HG03103 (cell line): Measurements from ENCODE around the gene SEBOX.
A peak's percentile ranks its signal among the peaks of the same experiment; 100 is the strongest.
"Not testable (repeated sequence)": the region's sequence is repeated elsewhere in the genome, so short reads cannot be mapped to it uniquely, and the experiment has no call there.

ENCODE experiments used
- ATAC-seq: cut with Tn5 transposase; IDR thresholded peaks from one replicate; pipeline ENCODE4 v1.9.1; 2021; ENCODE audit warnings: low read depth; ENCODE audit not compliant: unreplicated experiment

SEBOX gene

GRCh38 chr17:28342313-28342712, 22.7 kb downstream of the SEBOX start:
- ATAC-seq: no peak

DNA sequence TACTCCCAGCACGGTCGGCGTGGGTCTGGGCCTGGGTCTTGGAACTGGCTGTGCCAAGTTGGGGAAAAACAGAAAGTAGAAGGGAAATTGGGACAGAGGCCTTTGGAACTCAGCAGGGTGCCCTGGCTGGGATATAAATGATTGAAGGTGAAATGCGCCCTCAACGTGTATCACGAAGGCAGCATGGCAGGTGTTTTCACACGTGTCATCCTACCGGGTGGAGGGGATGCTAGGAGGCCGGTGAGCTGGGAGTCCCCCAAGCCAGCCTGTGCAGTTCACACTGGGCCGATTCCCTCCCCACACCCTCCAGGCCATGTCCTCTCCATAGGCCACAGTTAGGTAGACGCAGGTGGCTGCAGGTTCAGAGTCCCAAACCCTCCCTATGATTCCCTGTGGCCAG, 23.5 kb downstream of the SEBOX start:
- no peak for ATAC-seq

- ATAC-seq: no peak
Measured at GRCh38 chr17:28340374-28340773, 24.6 kb downstream of the SEBOX start.

- no peak for ATAC-seq
Measured at GRCh38 chr17:28339431-28339830, 25.6 kb downstream of the SEBOX start.

DNA sequence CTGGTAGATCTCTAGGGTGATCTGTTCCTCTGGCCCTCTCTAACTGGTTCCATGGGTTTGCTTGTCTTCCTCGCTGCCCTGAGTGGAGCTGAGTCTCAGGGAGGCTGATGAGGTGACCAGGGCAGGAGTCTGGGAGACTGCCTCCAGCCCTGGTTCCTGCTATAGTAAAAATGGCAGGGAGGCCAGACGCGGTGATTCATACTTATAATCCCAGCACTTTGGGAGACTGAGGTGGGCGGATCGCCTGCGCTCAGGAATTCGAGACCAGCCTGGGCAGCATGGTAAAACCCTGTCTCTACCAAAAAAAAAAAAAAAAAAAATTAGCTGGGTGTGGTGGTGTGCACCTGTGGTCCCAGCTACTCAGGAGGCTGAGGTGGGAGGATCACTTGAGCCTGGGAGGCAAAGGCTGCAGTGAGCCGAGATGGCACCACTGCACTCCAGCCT, 26.2 kb downstream of the SEBOX start:
- not testable (repeated sequence) for ATAC-seq

DNA sequence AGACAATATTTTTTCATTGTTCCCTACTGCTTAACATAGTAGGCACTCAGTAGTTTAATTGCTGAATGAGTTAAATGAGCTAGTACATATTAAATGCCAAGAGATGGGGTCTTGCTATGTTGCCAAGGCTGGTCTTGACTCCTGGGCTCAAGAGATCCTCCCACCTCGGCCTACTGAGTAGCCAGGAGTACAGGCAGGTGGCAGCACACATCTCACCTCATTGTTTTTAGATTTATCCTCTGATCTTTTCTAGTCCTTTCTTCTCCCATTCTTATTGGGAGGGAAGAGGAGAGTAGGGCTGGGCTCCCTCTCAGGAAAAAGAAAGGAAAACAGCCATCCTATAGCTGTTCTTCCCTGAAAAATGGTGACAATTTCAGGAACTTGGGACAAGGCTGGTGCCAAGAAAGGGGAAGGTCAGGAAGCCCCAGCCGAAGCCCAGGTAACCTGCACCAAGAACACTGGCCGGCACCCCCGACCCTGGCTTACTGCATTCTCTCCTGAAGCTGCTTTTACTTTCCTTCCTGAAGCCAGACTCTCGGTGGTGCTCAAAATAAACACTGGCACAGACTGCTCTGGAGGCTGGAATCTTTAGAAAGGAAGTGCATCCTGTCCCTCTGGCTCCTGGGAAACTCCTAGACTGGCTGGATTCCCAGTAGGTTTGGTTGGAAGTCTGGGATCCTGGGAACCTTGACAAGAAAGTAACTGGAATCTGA, 26.8 kb downstream of the SEBOX start:
- no peak for ATAC-seq

DNA sequence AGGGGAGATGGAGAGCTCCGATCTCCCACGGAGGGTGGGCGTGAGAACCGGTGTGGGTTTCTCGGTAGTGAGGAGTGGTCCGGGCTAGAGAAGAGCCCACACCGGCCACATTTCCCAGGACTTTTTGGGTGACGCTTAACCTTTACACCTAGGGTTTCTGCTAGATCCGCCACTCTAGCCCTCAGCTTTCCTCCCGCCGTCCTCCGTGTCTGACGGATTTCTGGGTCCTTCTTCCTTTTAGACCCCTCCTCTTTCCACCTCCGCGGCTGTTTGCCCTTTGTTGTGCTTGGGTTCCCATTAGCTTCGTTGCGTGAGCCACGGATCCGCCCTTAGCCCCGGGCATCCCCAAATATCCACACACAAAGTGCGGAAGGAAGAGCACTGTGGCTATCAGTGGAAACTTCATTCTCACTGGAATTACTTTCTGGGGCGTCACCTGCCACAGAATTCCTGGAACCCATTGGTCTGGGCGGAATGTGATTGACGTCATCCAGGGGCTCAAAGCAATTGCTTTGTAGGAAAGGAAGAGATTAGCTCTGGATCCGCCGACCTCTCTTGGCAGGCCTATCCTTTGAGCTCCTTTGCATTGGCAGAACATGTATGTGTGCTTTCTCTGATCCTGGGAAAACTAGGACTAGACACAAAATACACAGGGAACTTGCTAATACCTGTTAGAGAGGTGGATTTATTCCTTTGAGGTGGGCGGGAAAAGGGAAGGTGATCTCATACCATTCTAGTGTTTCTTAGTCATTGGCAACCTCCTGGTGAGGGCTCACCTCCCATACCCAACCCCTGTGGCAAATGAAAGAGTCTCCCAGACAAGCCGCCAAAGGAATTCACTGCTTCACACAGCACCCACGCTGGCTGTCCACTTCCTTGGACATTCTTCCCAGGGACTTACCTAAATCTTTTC, 28.8 kb downstream of the SEBOX start:
- no peak for ATAC-seq

GRCh38 chr17:28335201-28335958, 29.6 kb downstream of the SEBOX start, which contains the start of the genes IFT20 and TNFAIP1:
Gene IFT20 (minus strand): TSS chr17:28335472. CDS start chr17:28331985, 3,487 bp downstream.
Gene TNFAIP1 (plus strand): TSS chr17:28335761. CDS start chr17:28339522, 3,761 bp downstream.
- ATAC-seq: peak; percentile 90

GRCh38 chr17:28334666-28335200, 30.3 kb downstream of the SEBOX start:
- ATAC-seq: no peak

DNA sequence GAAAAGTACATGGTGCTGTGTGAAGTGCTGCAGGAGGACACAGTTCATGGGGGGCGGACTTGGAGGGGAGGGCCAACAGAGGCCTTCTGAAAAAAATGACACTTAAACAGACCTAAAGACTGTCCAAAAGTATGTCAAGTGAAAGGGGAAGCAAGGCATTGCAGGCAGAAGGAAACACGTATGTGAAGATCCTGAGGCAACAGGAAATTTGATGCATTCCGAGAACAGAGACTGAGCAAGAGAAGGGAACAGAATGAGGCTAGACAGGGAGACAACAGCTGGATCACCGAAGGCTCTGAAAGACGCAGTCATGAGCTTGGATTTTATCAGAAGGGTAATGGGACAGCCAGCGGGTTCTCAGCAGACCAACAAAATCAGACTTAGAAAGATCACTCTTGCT, 30.8 kb downstream of the SEBOX start:
- ATAC-seq: no peak

GRCh38 chr17:28333083-28333746, 31.8 kb downstream of the SEBOX start:
- ATAC-seq: no peak

DNA sequence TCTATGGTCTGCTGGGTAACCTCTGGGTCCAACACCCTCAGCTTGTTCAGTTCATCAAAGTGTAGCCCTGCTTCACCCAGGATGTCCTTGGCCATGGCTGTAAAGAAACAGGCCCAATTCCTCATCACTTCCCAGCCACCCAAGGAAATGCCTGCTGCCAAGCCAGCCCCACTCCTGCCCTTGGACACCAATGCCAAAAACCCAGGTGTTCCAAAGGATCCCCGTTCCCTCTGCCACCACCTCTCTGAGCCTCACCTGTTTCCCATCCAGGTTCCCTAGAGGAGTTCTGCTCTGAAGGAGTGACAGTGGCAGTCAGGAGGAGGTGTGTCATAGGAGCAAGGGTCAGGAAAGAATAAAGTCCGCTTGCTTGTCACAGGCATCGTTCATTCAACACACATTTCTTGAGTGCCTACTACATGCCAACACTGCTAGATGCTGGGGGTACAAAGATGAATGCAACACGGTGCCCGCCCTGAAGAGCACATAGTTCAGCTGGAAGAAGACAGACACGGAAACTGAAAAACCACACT, 33.0 kb downstream of the SEBOX start:
- ATAC-seq: no peak

DNA sequence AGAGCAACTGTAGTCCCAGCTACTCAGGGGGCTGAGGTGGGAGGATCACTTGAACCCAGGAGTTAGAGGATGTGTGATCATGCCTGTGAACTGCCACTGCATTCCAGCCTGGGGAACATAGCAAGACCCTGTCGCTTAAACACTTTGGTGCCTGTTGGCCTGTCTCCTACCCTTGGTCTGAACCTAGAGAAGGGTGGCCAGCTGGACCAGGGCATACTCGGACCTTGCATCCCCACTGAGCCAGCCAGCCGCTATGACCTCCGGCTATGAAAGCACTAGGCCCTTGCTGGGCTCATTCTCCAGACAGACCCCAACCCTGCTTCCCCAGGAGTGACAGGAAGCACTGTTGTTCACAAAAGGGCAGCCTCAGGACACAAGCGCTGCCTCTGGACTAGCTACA, 34.3 kb downstream of the SEBOX start:
- ATAC-seq: no peak

DNA sequence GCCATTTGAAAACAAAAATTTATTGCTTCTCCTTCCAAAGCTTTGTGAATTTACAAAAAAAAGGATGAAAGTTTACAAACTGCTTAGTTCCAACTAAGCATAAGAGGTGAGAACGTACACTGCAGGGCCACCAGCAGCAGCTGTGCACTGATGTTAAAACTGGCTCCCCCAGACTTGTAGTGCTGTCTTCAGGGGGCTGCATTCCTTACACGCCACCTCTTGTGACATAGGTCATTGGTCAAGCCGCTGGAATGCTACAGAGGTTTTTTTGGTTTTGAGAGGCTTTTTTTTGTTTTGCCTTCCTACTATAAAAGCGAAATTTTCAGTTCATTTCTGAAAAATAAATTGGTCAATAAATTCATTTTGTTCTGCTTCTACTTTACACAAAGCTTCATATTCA, 36.7 kb downstream of the SEBOX start:
- no peak for ATAC-seq

- no peak for ATAC-seq
Measured at GRCh38 chr17:28327709-28328108, 37.3 kb downstream of the SEBOX start.

DNA sequence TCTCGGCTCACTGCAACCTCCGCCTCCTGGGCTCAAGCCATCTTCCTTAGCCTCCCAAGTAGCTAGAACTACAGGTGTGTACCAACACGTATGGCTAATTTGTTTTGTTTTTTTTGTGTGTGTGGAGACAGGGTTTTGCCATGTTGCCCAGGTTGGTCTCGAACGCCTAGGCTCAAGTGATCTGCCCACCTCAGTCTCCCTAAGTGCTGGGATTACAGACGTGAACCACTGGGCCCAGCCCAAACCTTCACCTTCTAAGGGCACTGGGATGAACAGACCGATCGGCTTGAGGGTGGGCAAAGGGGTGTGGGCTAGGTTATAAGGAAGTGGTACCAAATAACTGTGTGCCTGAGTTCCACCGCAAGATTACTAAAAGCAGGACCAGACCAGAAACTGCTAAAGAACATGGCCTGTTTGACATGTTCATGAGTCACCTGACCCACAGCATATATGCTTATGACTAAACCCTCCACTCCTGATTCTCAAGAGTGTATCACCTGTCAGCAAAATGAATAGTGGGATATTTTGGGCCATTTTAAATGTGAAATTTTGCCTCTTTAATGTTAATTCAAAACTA, 37.9 kb downstream of the SEBOX start:
- no peak for ATAC-seq

DNA sequence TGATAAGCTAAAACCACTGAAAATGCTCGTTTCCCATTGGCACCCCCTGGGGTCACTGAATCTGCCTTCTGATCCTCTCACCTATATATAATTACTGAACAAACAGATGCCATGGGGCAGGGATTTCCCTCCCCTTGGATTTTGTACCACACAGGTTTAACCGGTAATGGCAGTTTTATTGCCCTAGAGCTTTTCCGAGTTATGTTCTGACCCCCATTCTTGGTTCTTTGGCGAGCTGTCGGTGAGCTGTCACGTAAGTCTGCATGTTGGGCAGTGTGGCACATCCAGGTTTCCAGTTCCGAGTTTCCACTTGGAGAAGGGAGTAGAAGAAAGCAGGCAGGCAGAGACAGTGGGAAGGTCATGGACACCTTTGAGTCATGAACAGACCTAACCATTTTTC, 38.9 kb downstream of the SEBOX start:
- ATAC-seq: no peak

DNA sequence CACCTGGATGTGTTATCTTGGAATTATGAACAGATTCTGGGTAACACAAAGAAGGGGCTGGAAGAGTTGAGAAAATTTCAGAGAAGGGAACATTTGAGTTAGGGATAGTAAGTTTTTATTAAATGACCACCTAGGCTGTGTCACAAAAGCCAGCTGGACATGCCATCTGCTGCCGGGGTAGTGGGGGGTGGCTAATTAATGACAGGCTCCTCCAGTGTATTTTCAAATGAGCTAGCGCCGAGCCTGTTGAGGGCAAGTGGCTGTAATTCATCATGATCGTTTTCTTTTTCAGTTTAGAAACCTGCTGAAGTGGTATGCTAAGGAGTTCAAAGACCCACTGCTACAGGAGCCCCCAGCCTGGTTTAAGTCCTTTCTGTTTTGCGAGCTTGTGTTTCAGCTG, 39.8 kb downstream of the SEBOX start:
- no peak for ATAC-seq

DNA sequence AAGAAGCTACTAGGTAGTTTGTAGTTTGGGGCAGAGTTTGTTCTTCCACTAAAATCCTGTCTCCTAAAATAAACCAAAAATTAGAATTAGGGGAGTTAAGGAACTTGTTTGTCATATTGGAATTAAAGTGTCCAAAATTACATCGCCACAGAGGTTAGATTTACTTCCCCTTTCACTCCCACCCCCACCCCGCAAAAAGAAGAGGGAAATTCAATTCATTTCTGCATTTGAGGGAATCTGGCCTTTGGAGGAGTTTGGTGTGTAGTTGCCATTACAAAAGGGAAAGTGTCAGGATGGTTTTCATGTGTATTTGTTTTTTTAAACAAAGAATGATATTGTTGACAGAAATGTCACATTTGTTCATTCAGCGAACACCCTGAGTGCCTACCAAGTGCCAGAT, 40.2 kb downstream of the SEBOX start:
- no peak for ATAC-seq
